Measurements from ENCODE around the gene OR4Q3.
"Not testable (repeated sequence)": the region's sequence is repeated elsewhere in the genome, so short reads cannot be mapped to it uniquely, and the experiment has no call there.

The OR4Q3 gene

DNA sequence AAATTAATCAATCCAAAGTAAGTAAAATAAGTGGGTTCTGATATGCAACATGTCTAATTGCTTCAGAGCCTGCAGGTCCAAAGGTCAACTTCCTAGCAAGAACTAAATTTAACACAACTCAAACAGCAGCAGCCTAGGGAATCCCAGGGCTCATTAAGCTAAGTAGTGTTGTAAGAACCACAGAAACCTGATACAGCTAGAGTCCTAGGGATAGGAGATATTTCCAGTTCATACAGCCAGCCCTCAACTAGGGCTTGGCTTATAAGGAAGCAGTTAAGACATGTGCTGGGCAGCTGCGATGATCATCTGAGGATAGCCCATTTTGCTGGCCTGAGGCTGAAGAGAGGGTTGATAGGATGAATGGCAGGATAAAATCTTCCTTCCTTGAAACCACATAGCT is at the start of gene OR4Q3:
Gene OR4Q3, plus strand, starts transcription at position 316 of the 400 bp plus-strand sequence.
- DNase-seq: no peak

DNA sequence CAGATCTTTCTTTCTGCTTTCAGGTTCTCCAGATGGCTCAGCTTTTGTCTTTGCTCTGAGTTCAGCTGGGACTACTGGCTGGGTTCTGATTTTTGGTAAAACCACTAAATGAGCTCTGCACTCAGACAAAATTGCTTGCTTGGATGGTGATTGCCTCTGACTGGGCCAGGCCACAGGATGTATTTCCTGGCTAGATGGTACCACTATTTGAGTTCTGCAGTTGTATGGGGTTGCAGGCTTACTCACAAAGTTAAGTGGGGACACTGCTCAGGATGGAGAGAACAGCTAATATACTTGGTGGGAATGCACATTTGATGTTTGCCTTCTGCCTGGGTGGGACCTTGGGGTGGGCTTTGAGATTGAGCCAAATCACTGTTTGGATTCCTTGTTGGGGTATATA is 14.0 kb upstream of the OR4Q3 start:
- DNase-seq: no peak

DNA sequence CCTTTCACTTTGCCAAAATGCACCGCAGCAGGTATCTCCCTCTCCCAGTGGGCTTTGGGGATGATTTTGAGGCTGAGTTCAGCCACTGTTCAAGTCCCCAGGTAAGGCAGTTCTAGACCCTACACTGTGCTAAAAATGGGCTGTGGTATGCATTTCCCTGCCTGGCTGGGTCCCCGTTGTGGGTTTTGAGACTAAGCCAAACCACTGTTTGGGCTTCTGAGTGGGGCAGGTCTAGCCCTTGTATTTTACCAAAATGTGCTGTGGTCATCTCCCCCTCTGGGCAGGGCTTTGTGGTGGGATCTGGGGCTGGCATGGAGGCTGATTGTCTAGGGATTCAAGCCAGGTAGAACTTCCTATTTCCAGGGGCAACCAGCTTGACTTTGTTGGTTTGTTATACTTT is 13.6 kb upstream of the OR4Q3 start:
- DNase-seq: no peak

DNA sequence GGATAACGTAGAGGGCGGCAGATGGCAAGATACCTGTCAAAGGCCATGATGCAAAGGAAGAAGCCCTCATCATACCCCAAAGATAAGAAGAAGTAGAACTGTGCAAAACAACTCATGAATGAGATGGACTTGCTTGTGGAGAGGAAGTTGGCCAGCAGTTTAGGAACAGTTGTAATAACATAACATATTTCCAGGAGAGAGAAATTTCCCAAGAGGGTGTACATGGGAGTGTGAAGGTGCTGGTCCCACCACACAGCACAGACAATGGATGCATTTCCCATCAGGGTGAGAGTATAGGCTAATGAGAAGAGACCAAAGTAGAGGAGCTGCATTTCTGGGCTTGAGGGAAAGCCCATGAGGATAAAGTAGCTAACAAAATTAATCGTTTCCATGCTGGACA is 9.5 kb upstream of the OR4Q3 start:
- DNase-seq: not testable (repeated sequence)

DNA sequence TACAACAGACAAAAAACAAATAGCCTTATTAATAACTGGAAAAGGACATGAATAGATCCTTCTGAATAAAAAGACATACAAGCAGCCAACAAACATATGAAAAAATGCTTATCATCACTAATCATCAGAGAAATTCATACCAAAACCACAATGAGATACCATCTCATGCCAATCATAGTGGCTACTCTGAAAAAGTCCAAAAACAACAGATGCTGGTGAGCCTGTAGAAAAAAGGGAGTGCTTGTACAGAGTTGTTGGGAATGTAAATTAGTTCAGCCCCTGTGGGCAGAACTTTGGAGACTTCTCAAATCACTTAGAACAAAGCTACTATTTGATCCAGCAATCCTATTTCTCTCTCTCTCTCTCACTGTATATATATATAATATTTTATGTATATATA is 8.9 kb downstream of the OR4Q3 start:
- not testable (repeated sequence) for DNase-seq

DNA sequence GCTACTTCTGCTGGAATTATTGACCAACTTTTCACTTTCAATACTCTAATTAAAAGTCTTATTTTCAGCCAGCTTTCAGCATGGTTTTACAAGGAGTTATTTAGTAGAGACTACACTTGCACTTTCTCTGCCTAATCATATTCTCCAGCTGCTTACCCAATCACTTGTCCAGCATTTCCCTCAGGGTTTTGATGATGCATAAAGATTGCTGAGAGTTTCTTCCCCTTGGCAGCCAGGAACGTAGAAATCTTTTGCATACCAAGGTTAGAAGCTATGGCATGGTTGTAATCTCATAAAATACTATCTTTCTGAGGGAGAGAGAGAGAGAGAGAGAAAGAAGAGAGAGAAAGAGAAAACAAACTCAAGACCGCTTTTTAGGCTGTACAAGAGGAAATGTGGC is 10.8 kb downstream of the OR4Q3 start:
- DNase-seq: no peak

DNA sequence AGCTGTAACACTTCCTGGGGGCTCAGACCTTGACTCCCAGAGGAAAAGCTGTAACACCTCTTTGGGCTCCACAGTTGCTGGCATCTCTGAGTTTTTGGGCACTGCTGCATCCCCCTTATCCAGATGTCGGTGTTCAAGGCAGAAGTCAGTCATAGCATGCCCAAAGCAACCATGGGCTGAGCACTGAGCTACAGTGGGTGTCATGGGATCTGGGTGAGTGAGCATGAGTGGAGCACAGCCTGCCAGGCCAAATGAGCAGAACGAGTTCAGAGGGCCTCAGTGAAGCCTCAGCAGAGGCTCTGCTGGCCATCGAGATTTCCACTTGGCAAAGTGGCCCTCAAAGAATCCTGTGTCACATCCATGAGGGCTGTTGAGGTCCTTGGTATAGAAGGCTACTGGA is 28.1 kb downstream of the OR4Q3 start:
- DNase-seq: not testable (repeated sequence)

DNA sequence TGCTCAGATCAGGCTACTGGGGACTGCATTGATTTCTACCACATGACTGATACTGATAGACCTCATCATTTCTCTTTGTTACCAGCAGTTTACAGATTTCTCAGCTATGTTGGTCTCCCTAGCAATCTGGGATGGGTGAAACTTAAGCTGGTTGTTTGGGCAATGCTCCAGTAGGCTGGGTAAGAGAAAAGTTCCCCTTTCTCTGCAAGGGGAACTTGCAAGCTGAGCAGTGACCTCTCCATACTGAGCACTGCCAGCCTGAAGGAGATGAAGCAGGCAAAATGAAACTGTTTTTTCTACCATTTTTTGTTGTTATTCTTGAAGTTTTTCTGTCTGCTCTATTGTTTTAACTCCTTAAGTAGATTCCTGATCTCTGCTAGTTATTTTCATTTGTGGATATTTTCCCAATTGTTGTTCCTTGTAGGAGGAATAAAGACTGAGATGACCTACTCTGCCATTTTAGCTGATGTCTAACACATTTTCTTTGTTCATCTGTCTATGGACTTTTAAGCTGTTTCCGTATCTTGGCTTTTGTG is 28.6 kb downstream of the OR4Q3 start:
- no peak for DNase-seq

DNA sequence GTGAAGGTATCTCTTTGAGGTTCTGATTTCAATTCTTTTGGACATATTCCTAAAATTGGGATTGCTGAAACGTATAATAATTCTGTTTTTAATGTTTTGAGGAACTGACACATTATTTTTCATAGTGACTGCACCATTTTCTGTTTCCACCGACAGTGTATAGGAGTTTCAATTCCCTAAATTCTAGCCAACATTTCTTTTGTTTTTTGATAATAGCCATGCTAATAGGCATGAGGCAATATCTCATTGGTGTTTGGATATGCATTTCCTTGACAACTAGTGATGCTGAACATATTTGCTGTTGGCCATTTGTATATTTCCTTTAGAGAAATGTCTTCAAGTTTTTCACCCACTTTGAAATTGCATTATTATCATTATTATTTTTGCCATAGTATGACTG is 29.1 kb downstream of the OR4Q3 start:
- not testable (repeated sequence) for DNase-seq

DNA sequence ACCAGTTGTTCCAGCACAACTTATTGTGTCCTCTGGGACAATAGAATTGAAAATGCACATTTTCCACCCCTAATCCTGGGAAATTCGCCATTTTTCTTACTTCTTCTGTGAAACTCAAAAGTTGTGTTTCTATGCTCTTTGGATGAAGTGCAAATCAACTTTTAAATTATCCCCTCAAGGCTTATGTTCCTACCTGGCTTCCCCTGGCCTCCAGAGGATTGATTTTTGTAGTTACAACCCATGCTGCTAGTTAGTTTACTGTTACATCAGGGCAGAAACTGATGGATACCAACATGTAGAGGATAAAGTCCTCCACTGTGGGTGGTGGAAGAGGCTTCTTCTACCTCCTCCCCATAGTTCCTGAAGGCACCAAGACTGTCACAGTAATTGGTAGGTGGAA is 29.8 kb downstream of the OR4Q3 start, which contains the start of gene OR4M1:
Gene OR4M1, plus strand, starts transcription at position 301 of the 400 bp plus-strand sequence. CDS start 6,819 bp downstream, outside the sequence.
- DNase-seq: not testable (repeated sequence)

DNA sequence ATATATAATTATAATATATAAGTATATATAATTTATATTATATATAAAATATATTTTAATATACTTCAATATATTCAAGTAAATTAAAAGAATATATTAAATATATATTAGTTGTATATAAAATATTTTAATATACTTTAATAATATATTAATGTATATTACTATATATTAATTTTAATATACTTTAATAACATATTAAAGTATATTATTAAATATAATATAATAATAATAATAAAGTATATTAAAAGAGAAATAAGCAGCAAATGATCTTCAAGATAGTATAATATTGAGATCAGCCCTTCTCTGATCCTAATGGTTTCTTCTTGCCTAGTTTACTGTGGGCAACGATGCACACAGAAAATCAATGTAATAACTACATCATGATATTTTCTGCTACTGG is 32.2 kb downstream of the OR4Q3 start:
- DNase-seq: no peak

DNA sequence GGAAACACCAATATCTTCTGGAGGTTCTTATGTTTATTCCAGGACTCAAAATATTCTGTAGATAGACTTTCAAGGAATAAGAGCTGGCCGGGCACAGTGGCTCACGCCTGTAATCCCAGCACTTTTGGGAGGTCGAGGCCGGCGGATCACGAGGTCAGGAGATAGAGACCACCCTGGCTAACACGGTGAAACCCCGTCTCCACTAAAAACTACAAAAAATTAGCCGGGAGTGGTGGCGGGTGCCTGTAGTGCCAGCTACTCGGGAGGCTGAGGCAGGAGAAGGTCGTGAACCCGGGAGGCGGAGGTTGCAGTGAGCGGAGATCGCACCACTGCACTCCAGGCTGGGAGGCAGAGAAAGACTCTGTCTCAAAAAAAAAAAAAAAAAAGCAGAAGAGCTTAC is 42.5 kb downstream of the OR4Q3 start:
- not testable (repeated sequence) for DNase-seq

DNA sequence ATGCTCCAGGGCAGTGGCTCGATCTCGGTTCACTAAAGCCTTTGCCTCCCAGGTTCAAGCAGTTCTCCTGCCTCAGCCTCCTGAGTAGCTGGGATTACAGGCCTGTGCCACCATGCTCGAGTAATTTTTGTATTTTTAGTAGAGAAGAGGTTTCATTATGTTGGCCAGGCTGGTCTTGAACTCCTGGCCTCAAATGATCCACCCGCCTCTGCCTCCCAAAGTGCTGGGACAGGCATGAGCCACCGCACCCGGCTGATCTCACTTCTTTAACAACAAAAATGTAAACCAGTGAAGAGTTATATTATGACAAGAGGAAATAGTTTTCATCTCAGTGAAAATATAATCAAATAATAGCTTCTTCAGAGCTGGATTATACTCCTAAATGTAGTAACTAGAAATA is 43.9 kb downstream of the OR4Q3 start:
- not testable (repeated sequence) for DNase-seq

DNA sequence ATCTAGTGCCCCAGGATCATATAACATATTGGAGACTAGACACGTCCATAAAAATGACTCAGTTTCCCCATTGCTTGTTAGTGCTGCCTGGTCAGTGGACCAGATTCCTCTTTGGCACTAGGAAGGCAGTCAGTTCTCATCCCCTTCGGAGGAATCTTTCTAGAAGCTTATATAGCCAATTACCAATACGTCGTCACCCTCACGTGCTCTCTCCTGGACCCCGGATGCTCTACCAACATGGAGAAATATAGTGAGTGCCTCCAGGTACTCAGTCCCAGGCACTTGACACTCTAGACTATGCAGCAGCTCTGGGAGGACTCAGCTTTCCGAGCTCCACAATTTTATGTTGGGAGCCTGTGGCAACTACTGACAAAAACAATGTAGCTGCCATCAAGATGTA is 44.8 kb downstream of the OR4Q3 start:
- DNase-seq: not testable (repeated sequence)

DNA sequence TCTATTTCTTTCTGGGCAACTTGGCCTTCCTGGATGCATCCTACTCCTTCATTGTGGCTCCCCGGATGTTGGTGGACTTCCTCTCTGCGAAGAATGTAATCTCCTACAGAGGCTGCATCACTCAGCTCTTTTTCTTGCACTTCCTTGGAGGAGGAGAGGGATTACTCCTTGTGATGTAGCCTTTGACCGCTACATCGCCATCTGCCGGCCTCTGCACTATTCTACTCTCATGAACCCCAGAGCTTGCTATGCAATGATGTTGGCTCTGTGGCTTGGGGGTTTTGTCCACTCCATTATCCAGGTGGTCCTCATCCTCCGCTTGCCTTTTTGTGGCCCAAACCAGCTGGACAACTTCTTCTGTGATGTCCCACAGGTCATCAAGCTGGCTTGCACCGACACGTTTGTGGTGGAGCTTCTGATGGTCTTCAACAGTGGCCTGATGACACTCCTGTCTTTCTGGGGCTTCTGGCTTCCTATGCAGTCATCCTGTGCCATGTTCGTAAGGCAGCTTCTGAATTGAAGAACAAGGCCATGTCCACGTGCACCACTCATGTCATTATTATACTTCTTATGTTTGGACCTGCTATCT is 53.2 kb downstream of the OR4Q3 start:
- DNase-seq: not testable (repeated sequence)
